ENCODE results near the gene RAB44.
"Not testable (repeated sequence)": the region's sequence is repeated elsewhere in the genome, so short reads cannot be mapped to it uniquely, and the experiment has no call there.

Gene RAB44

DNA sequence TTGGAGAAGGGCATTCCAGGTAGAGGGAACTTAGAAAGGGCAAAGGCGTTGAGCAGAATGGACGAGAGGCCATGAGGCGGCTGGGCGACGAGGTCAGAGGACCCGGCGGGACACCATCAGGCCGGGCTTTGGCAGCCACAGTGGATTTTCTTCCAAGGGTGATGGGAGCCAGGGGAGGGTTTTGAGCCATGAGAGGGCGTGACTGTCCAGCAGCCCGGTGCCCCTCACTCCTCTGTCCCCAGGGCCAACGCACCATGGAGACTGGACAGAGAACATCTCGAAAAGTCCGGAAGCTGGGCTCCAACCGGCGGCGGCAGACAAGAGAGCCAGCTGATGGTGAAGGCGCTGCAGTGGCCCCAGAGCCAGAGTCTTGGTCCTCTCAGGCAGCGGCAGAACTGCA lies 6.4 kb downstream of the RAB44 start:
- in situ Hi-C loops (cut with MboI; ENCODE audit: low sequenced_read_pairs) = no loop called here

GRCh38 chr6:36704961-36705577 lies 7.4 kb downstream of the RAB44 start:
- in situ Hi-C loops (cut with MboI; ENCODE audit: low sequenced_read_pairs) = not testable (repeated sequence)

DNA sequence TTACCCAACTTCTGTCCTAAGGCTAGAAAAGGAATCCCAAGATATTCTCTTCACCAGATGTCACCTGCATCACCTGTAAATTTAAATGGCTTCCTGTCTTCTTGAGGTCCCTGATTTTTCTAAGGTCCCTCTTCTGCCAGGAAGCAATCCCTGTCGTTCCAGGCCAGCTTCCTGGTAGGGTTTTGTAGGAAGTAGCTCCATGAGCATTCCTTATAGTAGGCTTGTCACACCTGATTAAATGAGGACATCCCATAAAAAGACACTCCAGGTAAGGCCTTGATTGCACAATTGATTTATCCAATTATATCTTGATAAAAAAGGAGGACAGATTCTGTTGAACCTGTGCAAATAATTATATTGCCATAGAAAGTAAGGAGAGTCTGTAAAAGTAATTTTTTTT lies 8.7 kb downstream of the RAB44 start:
- in situ Hi-C loops (cut with MboI; ENCODE audit: low sequenced_read_pairs) = no loop called here

DNA sequence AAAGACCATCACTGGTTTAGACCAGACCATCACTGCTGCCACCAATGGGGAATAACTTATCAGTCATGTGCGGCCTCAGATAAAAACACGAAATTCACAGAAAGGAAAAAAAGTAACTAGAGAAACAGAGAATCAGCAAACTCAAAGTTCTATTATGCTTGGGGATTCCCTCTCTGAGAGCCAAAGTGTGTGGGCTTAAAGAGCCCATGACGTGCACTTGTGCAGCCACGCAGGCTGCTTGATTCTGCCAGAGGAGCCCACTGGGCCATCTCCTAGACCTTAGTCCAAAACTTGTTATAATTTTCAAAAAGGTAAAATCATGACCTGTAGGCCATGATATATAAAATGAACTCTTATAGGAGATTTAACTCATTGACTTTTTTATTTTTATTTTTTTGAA lies 15.2 kb downstream of the RAB44 start:
- in situ Hi-C loops (cut with MboI; ENCODE audit: low sequenced_read_pairs) = no loop called here

GRCh38 chr6:36713846-36714245 lies 16.2 kb downstream of the RAB44 start:
- in situ Hi-C loops (cut with MboI; ENCODE audit: low sequenced_read_pairs) = no loop called here

- in situ Hi-C loops (cut with MboI; ENCODE audit: low sequenced_read_pairs) = no loop called here
Observed at GRCh38 chr6:36714511-36714910, 16.9 kb downstream of the RAB44 start.

DNA sequence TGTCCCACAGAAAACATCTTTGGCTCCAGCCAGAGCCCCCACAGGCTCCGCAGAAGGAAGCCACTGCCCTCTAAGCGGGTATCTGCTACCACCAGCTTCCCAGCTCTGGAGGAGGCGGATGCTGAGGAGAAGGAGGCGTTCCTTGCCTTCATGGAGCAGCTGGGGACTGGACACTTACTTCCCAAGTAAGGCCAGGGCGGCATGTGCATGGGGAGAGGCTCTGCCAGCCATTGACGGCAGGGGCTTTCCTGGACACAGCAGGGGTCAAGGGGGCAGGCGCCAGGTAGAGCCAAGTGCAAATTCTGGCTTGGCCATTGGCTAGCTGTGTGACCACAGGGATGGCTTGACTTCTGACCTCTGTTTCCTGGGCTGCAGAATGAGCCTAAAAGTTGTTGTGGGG lies 17.8 kb downstream of the RAB44 start:
- in situ Hi-C loops (cut with MboI; ENCODE audit: low sequenced_read_pairs) = no loop called here

DNA sequence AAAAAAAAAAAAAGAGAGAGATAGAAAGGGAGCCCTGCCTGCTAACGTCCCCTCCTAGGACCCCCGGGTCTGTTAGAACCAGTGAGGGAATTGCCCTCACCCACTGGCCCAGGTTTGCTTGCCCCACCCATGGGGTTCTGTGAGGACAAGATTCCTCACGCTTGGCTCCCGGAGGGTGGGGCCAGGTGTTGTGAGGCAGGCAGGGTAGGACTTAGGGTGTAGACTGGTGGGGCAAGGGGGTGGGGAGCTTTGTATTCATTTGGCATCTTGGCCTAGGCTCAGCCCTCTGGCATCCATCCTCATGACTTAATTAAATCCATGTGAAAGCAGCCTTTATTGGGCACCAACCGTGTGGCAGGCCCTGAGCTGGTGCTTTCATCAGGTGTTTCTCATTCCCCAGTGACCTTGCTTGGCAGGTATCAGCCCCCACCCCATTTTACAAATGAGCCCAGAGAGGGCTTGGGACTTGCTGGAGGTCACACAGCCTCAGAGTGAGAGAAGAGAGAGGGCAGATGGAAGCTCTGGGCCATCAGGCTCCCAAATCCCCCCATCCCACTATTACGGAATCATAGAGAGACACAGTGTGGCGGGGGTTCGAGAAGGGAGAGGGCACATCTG lies 19.0 kb downstream of the RAB44 start:
- in situ Hi-C loops (cut with MboI; ENCODE audit: low sequenced_read_pairs) = no loop called here

- in situ Hi-C loops (cut with MboI; ENCODE audit: low sequenced_read_pairs) = no loop called here
Observed at GRCh38 chr6:36717231-36717825, 19.7 kb downstream of the RAB44 start.

GRCh38 chr6:36717871-36718540 lies 20.4 kb downstream of the RAB44 start:
- in situ Hi-C loops (cut with MboI; ENCODE audit: low sequenced_read_pairs) = no loop called here

DNA sequence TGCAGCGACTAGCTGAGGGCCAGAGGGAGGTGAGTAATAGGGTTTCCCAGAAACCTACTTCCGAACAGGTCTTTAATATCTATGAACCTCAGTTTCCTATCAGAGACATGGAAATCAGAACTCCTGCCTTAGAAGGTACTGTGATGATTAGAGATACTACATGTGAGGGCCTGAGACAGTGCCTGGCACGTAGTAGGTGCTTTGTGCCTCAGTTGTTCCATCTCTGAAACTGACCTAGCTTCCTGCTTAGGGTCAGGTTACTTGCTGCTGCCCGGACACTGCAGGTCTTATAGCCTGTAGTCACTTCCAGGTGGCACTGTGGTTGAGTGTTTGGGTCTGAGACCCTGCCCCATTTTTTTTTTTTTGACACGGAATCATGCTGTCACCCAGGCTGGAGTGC lies 20.9 kb downstream of the RAB44 start:
- in situ Hi-C loops (cut with MboI; ENCODE audit: low sequenced_read_pairs) = no loop called here

- in situ Hi-C loops (cut with MboI; ENCODE audit: low sequenced_read_pairs) = no loop called here
Observed at GRCh38 chr6:36719126-36719525, 21.5 kb downstream of the RAB44 start.

GRCh38 chr6:36720251-36721141 lies 22.9 kb downstream of the RAB44 start:
- in situ Hi-C loops (cut with MboI; ENCODE audit: low sequenced_read_pairs) = no loop called here

DNA sequence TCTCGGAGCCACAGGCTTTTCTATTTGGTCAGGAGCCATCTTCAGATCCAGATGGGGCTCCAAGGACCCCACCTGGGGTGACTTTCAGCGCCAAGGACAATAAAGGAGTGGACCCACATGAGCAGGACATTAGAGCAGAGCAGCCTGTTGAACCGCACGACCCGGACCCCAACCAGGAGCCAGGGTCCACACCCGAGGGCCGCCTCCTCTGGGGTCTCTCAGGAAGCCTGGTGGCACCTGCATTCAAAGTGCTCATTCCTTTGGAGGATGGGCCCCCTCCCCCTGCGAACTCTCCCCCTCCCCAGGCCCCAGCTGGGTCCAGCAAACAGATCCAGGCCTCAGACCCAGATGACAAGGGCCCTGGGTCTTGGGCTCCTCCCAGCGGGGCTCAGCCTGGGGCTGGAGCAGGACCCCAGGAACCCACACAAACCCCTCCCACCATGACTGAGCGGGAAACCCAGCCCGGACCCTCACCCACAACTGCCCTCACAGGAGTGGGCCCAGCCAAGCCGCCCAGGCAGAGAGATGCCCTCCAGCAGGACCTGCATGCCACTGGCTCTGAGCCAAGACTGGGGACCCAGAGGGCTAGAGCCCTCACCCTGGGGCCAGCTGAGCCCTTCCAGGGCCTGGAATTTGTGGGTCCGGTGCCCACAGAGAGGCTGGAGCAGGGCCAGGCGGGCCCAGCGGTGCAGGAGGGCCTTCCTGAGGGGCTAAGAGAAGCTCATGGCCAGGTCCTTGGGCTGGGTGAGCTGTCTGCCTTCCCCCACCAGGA lies 23.9 kb downstream of the RAB44 start:
- in situ Hi-C loops (cut with MboI; ENCODE audit: low sequenced_read_pairs) = no loop called here

DNA sequence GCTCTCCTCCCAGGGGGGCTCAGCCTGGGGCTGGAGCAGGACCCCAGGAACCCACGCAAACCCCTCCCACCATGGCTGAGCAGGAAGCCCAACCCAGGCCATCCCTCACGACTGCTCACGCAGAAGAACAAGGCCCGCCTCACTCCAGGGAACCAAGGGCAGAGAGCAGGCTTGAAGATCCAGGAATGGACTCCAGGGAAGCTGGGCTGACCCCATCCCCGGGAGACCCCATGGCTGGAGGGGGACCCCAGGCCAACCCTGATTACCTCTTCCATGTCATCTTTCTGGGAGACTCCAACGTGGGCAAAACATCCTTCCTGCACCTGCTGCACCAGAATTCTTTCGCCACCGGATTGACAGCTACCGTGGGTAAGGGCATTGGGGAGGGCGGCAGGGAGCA lies 24.7 kb downstream of the RAB44 start:
- in situ Hi-C loops (cut with MboI; ENCODE audit: low sequenced_read_pairs) = no loop called here

- in situ Hi-C loops (cut with MboI; ENCODE audit: low sequenced_read_pairs) = no loop called here
Observed at GRCh38 chr6:36722879-36723278, 25.3 kb downstream of the RAB44 start.

DNA sequence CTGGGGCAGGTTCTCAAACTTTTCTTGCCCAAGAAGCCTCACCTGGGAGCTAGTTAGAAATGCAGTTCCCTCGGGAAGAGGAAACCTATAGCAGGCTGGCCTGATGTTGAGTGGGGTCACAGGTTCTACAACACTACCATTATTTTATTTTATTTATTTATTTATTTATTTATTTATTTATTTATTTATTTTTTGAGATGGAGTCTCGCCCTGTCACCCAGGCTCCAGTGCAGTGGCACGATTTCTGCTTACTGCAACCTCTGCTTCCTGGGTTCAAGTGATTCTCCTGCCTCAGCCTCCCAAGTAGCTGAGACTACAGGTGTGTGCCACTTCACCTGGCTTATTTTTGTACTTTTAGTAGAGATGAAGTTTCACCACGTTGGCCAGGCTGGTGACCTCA lies 26.4 kb downstream of the RAB44 start:
- in situ Hi-C loops (cut with MboI; ENCODE audit: low sequenced_read_pairs) = not testable (repeated sequence)

- in situ Hi-C loops (cut with MboI; ENCODE audit: low sequenced_read_pairs) = no loop called here
Observed at GRCh38 chr6:36724514-36725390, 27.1 kb downstream of the RAB44 start.

GRCh38 chr6:36725581-36725980 lies 28.0 kb downstream of the RAB44 start:
- in situ Hi-C loops (cut with MboI; ENCODE audit: low sequenced_read_pairs) = no loop called here
